Activated CD8-positive, alpha-beta memory T cell treated with anti-CD3 and anti-CD28 coated beads for 1 hour (primary cell): ENCODE measurements around the gene MMADHC.

Experiments used
- DNase-seq, 2 donors: peaks; one replicate each; pipeline ENCODE4 v3.0.0-alpha.2; 2020; ENCODE audit warnings: low read depth in 1 of 2; ENCODE audit errors: extremely low read depth in 1 of 2

MMADHC gene

GRCh38 chr2:149587220-149587949 is at the start of gene MMADHC:
Gene MMADHC, minus strand, starts transcription at chr2:149587775. Its CDS starts 678 bp downstream, at chr2:149587097.
- DNase-seq = peak; percentile 85 to 86

- DNase-seq = no peak
Observed at GRCh38 chr2:149634103-149634502, 46.5 kb upstream of the MMADHC start.

- no peak for DNase-seq
Observed at GRCh38 chr2:149630445-149630844, 42.9 kb upstream of the MMADHC start.

GRCh38 chr2:149629026-149629425 is 41.5 kb upstream of the MMADHC start:
- no peak for DNase-seq

GRCh38 chr2:149627111-149627801 is 39.7 kb upstream of the MMADHC start:
- no peak for DNase-seq

GRCh38 chr2:149625671-149626070 is 38.1 kb upstream of the MMADHC start:
- no peak for DNase-seq

GRCh38 chr2:149625271-149625670 is 37.7 kb upstream of the MMADHC start:
- DNase-seq = no peak

- DNase-seq = no peak
Observed at GRCh38 chr2:149622343-149622742, 34.8 kb upstream of the MMADHC start.

GRCh38 chr2:149617476-149617875 is 29.9 kb upstream of the MMADHC start:
- no peak for DNase-seq

GRCh38 chr2:149616681-149617456 is 29.3 kb upstream of the MMADHC start:
- no peak for DNase-seq

- no peak for DNase-seq
Observed at GRCh38 chr2:149613704-149614103, 26.1 kb upstream of the MMADHC start.

GRCh38 chr2:149612122-149612521 is 24.5 kb upstream of the MMADHC start:
- DNase-seq = no peak

GRCh38 chr2:149611100-149611820 is 23.7 kb upstream of the MMADHC start:
- DNase-seq = no peak

GRCh38 chr2:149606251-149606811 is 18.8 kb upstream of the MMADHC start:
- no peak for DNase-seq

- DNase-seq = no peak
Observed at GRCh38 chr2:149603248-149603647, 15.7 kb upstream of the MMADHC start.

GRCh38 chr2:149601141-149601796 is 13.7 kb upstream of the MMADHC start:
- DNase-seq = no peak

- no peak for DNase-seq
Observed at GRCh38 chr2:149597668-149598326, 10.2 kb upstream of the MMADHC start.

- DNase-seq = no peak
Observed at GRCh38 chr2:149597050-149597667, 9.6 kb upstream of the MMADHC start.

GRCh38 chr2:149596471-149596870 is 8.9 kb upstream of the MMADHC start:
- DNase-seq = no peak
